ENCODE data around the gene RNF152. TPM values are rescaled to one million over a fixed set of nuclear protein-coding genes. Genes with fewer than 3 reads are reported as not detected.

RNF152 gene
- total RNA-seq, 2 experiments from 2014 or later: 0.03 TPM; not detected in 1

DNA sequence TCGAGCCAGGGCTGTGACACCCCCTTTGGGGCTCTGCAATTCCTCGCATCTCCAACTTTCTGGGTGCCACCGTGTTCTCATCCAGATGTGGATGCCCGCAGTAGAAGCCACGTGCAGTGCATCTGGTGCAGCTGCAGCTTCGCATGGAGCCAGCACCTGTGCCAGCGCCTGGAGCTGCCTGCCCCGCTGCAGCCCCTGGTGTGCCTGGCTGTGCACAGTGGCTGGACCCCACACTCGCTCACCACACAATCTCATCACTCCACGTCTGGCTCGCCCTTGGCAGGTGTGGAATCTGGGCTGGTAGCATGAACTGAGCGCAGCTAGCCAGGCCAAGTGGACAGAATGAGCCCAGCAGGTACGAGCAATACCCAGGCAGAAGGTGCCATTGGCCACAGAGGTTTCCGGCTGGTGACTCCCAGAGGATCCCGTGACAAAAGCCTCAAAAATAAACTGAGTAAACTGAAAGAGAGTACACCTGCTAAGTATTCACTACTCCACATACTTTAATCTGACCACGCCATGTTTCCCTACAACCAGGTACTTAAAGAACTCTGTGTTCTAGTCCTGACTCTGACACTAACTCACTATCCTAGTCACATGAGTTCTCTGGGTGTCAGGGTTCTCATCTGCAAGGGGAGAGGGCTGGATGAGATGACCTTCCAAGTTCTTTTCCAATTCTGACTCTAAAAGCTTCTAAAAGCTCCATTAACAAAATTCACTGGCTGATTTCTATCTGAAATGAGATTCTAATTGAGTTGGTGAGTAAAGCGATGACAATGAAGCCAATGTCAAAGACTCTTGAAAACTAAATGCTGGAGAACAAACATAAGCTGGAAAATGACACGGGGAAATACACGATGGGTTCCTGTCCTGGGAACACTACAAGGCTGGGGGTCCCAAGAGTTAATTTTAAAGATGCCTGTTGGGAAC lies 37.1 kb downstream of the RNF152 start:
- no peaks in the 10 kb centered on the region for H3K4me1 Mint-ChIP-seq
- DNase-seq: no peak
- peaks cover 4% of the 10 kb centered on the region for H3K27me3 Mint-ChIP-seq
- CTCF ChIA-PET: no interaction called here
- H3K4me3 Mint-ChIP-seq: no peak overlapping the region
- POLR2A ChIA-PET: no interaction called here
- no peaks in the 10 kb centered on the region for H3K9me3 Mint-ChIP-seq
- no peak overlapping the region for H3K27ac Mint-ChIP-seq
- H3K36me3 Mint-ChIP-seq (ENCODE audit: low read depth): no peaks in the 10 kb centered on the region

DNA sequence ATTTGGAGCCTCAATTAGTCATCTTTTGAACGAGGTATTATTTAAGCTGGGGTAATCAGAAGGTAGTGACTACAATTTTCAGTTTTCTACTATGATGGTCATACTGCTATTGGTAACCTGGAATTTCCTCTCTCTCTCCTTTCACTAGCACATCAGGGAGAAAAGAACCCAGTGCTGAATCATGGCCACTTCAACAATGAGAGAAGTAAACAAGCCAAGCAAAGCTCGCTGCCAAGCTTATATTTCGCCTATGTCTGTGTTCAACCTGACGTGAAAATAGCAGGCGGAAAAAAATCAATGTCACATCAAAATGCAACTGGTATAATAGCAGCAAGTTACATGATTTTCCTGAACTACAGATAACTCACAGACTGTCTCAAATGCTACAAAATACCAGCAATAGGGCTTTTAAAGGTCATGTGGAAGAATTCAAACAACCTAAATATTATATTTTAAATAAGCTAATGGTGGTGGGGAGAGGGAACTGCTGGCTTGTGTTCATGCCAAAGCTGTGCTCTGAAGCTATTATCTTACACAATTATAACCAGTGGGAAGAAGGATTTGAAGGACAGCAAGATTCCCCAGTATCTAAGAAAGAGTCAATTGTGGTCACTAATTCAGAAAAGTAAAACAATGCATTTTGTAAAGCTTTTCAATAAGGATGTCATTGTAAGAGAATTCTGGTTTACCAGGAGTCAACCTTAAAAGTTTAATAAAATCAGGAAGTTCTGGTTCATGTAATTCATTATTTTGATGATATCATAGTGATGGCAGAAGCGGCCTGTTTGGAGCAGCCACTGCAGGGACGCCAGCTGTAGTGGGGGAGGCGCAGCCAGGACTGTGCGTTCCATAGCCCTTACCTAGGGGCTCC lies 38.0 kb downstream of the RNF152 start:
- H3K27ac Mint-ChIP-seq: no peak overlapping the region
- H3K4me1 Mint-ChIP-seq: no peaks in the 10 kb centered on the region
- no peaks in the 10 kb centered on the region for H3K36me3 Mint-ChIP-seq (ENCODE audit: low read depth)
- DNase-seq: no peak
- H3K4me3 Mint-ChIP-seq: no peak overlapping the region
- ChIA-PET CTCF (no interaction called here), POLR2A (no interaction called here)
- H3K9me3 Mint-ChIP-seq: no peaks in the 10 kb centered on the region
- H3K27me3 Mint-ChIP-seq: peaks cover 4% of the 10 kb centered on the region

DNA sequence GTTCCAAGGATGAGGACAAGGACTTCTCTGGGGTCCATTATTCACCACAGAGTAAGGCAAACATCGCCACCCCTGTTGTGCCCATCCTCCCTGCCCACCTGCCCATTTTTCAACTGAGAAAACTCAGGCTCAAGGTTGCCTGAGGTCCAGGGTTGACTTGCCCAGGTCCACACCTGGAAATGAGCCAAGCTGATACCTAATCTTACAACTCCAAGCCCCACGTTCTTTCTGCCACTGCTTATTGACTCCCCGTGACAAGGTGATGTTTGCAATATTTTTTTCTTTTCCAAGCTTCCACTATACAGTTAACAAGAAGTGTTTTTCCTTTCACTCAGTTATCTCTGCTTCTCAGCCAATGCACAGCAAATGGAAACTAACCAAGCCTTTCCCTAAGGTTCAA lies 39.0 kb downstream of the RNF152 start:
- Mint-ChIP-seq H3K9me3 (no peaks in the 10 kb centered on the region), H3K27me3 (peaks cover 4% of the 10 kb centered on the region), H3K36me3 (ENCODE audit: low read depth) (no peaks in the 10 kb centered on the region), H3K4me1 (no peaks in the 10 kb centered on the region), H3K27ac (no peak overlapping the region), H3K4me3 (no peak overlapping the region)
- ChIA-PET CTCF (no interaction called here), POLR2A (no interaction called here)
- DNase-seq: no peak

DNA sequence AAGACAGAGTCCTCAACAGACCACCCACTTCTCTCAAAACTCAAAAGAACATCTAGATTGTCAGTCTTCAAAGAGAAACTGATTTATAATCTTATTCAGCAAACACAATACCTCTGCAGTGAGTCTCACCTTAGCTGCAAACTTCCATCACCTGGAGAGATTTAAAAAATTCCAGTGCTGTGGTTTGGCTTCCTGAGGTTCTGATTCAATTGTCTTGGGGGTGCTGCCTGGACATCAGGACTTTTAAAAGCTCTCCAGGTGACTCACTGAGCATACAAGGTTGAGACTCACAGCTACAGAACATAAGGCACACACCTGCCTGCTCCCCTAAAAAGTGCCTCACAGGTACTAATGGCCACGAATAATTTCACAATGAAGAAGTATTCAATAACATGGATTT lies 40.3 kb downstream of the RNF152 start:
- POLR2A ChIA-PET: no interaction called here
- no peak for DNase-seq
- peaks cover 10% of the 10 kb centered on the region for H3K27me3 Mint-ChIP-seq
- no peaks in the 10 kb centered on the region for H3K9me3 Mint-ChIP-seq
- H3K4me1 Mint-ChIP-seq: no peaks in the 10 kb centered on the region
- no peak overlapping the region for H3K4me3 Mint-ChIP-seq
- no peak overlapping the region for H3K27ac Mint-ChIP-seq
- H3K36me3 Mint-ChIP-seq (ENCODE audit: low read depth): no peaks in the 10 kb centered on the region
- CTCF ChIA-PET: interaction anchor here (0.6 kb wide), 1 partner anchor 1844 kb away, joined by 3 read pairs; no protein-coding TSS in a partner anchor

DNA sequence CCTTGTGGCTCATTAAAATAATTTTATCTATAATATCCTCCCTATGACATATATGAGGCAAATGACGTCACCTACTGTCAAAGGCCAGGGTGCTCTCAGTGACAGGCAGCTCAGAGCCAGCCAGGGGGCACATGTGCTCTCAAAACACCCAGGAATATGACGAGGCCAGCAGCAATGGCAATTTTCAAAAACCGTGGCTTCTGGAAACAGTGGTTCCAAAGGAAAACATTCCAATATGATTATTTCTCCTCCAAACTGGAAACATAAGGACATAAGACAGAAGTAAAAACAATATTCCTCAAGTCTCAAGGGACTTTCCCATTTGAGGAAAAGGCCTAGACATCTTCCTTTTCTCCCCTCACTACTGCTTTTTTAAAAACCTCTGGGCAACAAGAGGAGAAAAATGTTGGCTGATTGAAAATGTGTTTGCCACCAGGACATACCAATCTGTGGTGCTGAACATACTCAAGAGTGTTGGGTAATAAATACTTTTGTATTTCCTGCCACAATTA lies 40.8 kb downstream of the RNF152 start:
- Mint-ChIP-seq H3K36me3 (ENCODE audit: low read depth) (no peaks in the 10 kb centered on the region), H3K27ac (no peak overlapping the region), H3K9me3 (no peaks in the 10 kb centered on the region), H3K4me3 (no peak overlapping the region), H3K4me1 (no peaks in the 10 kb centered on the region), H3K27me3 (peaks cover 10% of the 10 kb centered on the region)
- ChIA-PET CTCF (no interaction called here), POLR2A (no interaction called here)
- no peak for DNase-seq

DNA sequence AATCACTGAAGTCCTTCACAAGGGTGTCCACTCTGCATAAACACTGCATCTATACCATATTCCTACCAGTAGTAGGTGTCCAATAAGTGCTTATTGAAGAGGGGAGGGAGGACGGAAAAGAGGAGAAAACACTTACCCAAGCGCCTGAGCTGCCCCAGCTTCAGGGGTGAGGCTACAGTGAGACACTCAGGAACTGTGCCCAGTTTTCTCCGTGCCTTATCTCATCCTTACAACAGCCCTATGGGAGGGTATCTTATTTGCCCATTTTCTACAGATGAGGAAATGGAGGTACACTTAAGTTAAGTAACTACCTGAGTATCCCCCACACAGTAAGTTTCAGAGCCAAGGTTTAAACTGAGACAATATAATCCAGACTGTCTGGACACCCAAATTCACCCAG lies 41.5 kb downstream of the RNF152 start:
- no peaks in the 10 kb centered on the region for H3K4me1 Mint-ChIP-seq
- no peaks in the 10 kb centered on the region for H3K36me3 Mint-ChIP-seq (ENCODE audit: low read depth)
- peaks cover 12% of the 10 kb centered on the region for H3K27me3 Mint-ChIP-seq
- H3K27ac Mint-ChIP-seq: no peak overlapping the region
- no peaks in the 10 kb centered on the region for H3K9me3 Mint-ChIP-seq
- POLR2A ChIA-PET: no interaction called here
- H3K4me3 Mint-ChIP-seq: no peak overlapping the region
- CTCF ChIA-PET: no interaction called here
- no peak for DNase-seq

DNA sequence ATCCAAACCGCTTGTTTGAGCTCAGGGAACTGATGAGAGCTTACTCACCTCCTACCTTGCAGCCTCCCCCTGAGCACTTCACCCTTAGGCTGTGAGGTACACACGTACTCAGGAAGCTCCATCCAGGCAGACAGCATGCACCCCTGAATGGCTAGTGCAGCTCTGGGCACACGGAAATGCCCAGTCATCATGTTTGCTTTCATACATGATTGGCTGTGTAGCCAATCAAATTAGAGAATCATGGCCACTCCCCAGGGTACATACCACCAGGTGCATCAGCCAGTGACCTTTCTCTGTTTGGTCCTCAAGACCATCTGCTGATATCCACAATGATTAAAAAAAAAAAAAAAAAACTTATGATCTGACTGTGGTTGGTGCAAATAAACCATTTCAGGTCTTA lies 42.1 kb downstream of the RNF152 start:
- CTCF ChIA-PET: no interaction called here
- H3K9me3 Mint-ChIP-seq: no peaks in the 10 kb centered on the region
- H3K36me3 Mint-ChIP-seq (ENCODE audit: low read depth): no peaks in the 10 kb centered on the region
- no peak for DNase-seq
- H3K27ac Mint-ChIP-seq: no peak overlapping the region
- H3K4me1 Mint-ChIP-seq: no peaks in the 10 kb centered on the region
- POLR2A ChIA-PET: interaction anchor here (0.7 kb wide), 1 partner anchor 266 kb away, joined by 3 read pairs; no protein-coding TSS in a partner anchor
- H3K4me3 Mint-ChIP-seq: no peak overlapping the region
- peaks cover 12% of the 10 kb centered on the region for H3K27me3 Mint-ChIP-seq

DNA sequence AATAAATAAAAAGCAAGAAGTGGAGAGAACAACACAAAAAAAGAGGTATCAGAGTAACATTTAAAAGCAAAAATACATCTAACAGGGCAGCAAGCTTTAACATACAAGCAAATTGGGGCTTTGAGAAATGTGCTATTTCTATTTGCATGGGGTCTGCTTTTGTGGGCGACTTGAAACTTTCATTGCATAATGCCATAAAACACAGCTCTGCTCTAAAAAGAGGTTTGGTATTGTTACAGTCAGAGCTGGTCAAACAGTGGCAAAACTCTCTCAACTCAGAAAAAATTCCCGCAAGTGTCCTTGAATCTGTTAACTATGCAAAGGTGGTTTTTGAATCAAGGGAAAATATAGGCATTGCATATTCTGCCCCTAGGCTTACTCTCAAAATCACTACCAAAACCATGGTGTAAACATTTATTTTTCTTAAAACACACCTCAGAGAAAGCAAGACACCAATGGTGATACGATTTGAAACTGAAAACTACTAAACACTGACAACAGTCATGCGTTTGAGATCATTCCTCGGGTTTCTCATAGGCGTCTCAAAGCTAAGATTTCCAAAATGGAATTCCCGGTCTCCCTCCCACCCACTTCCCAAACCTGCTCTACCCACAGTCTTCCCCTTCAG lies 45.5 kb downstream of the RNF152 start:
- no peaks in the 10 kb centered on the region for H3K36me3 Mint-ChIP-seq (ENCODE audit: low read depth)
- H3K9me3 Mint-ChIP-seq: no peaks in the 10 kb centered on the region
- H3K27me3 Mint-ChIP-seq: peaks cover 11% of the 10 kb centered on the region
- H3K4me1 Mint-ChIP-seq: no peaks in the 10 kb centered on the region
- DNase-seq: no peak
- no peak overlapping the region for H3K27ac Mint-ChIP-seq
- no peak overlapping the region for H3K4me3 Mint-ChIP-seq
- CTCF ChIA-PET: no interaction called here
- POLR2A ChIA-PET: no interaction called here

DNA sequence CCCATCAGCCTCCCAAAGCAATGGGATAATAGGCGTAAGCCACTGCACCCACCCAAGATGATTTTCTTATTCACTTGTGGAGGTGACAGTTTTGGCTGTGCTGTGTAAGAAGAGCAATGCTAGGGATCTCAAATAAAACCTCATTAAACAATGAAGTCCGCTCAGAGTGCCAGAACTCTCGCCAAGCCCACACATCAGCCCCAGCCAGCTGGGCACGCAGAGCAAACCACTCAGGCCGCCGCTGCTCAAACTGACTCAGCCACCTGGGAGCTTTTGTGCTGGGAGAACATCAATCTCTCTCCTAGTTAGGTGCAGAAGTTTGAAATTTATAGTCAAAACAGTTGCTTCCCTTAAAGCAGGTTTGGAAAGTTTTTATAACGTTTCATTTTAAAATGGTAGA lies 47.6 kb downstream of the RNF152 start:
- ChIA-PET CTCF (no interaction called here), POLR2A (no interaction called here)
- Mint-ChIP-seq H3K4me3 (no peak overlapping the region), H3K4me1 (no peaks in the 10 kb centered on the region), H3K27me3 (peaks cover 8% of the 10 kb centered on the region), H3K36me3 (ENCODE audit: low read depth) (no peaks in the 10 kb centered on the region), H3K27ac (no peak overlapping the region), H3K9me3 (no peaks in the 10 kb centered on the region)
- DNase-seq: no peak

DNA sequence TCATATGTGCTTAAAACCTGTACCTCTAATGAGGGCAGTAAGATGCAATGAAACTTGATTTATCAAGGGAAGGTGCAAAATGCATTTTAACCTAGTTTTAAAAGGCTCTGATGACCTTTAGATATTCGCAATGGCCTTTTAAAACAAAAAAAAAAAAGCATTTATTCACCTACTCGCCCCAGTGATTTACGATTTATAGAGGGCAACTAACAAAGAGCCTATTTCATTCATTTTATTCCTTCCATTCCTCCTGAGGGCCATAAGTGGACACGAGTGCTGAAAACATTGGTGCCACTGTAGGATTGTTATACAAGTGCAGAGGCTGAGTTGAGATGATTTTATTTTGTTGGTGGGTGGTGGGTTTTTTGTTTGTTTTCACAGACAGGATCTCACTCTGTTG lies 48.1 kb downstream of the RNF152 start:
- POLR2A ChIA-PET: no interaction called here
- CTCF ChIA-PET: no interaction called here
- Mint-ChIP-seq H3K36me3 (ENCODE audit: low read depth) (no peaks in the 10 kb centered on the region), H3K4me3 (no peak overlapping the region), H3K27ac (no peak overlapping the region), H3K27me3 (peaks cover 8% of the 10 kb centered on the region), H3K9me3 (no peaks in the 10 kb centered on the region), H3K4me1 (no peaks in the 10 kb centered on the region)
- no peak for DNase-seq

DNA sequence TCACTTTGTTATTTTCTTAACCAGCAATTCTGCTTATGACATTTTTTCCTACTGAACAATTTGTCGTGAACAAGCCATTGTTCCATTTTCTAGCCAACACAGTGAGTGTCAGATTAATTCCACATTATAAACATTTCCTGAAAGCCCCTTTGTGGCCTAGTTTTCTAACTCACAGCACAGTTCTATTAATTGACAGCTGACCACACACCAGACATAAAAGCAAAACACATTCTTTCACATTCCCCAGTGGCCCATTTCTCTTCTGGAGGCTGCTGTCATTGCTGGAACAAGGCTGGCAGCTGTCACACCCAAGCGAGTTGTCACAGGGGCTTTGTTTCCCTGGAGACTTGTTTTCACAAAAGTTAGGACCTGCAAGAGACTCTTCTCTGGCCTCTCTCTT lies 50.7 kb downstream of the RNF152 start:
- ChIA-PET POLR2A (no interaction called here), CTCF (no interaction called here)
- Mint-ChIP-seq H3K27ac (no peak overlapping the region), H3K27me3 (peaks cover 4% of the 10 kb centered on the region), H3K36me3 (ENCODE audit: low read depth) (no peaks in the 10 kb centered on the region), H3K4me3 (no peak overlapping the region), H3K4me1 (no peaks in the 10 kb centered on the region), H3K9me3 (no peaks in the 10 kb centered on the region)
- no peak for DNase-seq

DNA sequence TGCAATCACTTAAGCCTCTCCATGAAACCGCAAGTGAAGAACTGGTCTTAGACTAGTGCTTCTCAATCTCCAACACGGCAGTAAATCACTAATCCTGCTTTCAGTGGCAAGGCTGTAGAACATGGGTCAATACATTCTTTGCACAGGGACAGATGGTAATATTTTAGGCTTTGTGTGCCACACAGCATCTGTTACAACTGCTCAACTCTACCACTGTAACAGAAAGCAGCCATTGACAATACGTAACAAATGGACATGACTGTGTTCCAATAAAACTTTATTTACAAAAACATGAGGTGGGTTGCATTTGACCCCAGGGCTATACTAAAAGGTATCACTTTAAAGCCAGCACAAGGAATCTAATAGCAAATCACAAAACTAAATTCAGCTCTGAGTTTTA lies 51.1 kb downstream of the RNF152 start:
- no peak for DNase-seq
- CTCF ChIA-PET: no interaction called here
- Mint-ChIP-seq H3K27me3 (peaks cover 1% of the 10 kb centered on the region), H3K9me3 (no peaks in the 10 kb centered on the region), H3K27ac (no peak overlapping the region), H3K4me1 (no peaks in the 10 kb centered on the region), H3K36me3 (ENCODE audit: low read depth) (no peaks in the 10 kb centered on the region), H3K4me3 (no peak overlapping the region)
- POLR2A ChIA-PET: no interaction called here

DNA sequence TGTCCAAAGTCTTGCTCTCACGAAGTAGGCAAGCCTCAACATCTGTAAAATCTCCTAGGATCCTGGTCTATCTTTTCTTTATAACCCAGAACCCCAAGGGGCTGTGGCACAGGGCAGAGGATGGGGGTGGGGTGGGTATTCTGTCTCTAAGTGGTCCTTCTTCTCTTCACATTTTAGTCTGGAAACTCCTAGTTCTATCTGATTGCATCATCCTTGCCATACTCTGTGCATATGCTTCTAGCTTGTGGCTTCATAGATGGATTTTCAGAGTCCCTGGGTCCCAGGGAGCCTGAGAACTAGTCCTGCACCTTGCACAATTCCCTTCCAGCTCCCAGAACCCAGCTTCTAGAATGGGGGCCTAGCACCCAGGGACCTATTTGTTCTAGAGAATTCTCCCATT lies 52.5 kb downstream of the RNF152 start:
- Mint-ChIP-seq H3K27me3 (peaks cover 1% of the 10 kb centered on the region), H3K4me3 (no peak overlapping the region), H3K36me3 (ENCODE audit: low read depth) (no peaks in the 10 kb centered on the region), H3K4me1 (no peaks in the 10 kb centered on the region), H3K9me3 (no peaks in the 10 kb centered on the region), H3K27ac (no peak overlapping the region)
- POLR2A ChIA-PET: no interaction called here
- DNase-seq: no peak
- CTCF ChIA-PET: no interaction called here
